ENCODE results near the gene KLK10.

Gene KLK10

GRCh38 chr19:51019544-51019925, at the start of gene KLK10:
TSS of gene KLK10 (minus strand) at chr19:51019709. CDS start at chr19:51019130, 579 bp downstream.
- no peak for DNase-seq

- no peak for DNase-seq
Measured at GRCh38 chr19:51066393-51067186, 47.1 kb upstream of the KLK10 start.

DNA sequence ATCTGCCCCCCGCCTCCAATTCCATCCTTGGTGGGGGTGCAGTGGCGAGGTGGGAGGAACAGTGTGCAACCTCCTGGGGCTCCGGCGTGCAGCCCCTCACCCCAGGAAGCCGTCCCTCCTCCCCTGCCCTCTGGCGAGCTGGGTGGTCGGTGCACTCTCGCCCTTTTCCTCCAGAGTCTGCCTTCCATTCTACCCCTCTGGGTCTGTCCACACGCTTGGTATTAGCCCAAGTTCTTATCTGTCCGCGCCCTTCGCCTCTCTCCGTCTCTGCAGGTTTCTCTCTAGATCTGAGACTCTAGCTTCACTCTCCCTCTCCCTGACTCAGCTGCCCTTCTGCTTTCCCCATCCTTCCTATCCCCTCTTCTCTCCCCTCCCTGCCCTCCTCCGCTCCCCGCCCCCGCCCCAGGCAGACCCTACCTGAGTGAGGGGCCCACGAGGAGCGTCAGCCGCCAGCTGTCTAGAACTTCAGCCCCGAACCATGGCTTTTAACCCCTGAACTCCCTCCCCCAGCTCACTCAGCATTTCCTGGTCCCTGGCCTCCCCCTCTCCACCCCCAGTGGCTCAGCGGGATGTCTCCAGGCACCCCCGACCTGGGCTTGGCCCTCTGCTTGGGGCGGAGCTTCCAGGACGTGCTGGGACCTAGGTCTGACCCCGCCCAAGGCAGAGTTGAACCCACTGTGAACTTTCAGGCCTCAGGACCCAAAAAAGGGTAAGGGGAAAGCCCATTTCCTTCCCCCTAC, 45.9 kb upstream of the KLK10 start:
- DNase-seq: no peak

DNA sequence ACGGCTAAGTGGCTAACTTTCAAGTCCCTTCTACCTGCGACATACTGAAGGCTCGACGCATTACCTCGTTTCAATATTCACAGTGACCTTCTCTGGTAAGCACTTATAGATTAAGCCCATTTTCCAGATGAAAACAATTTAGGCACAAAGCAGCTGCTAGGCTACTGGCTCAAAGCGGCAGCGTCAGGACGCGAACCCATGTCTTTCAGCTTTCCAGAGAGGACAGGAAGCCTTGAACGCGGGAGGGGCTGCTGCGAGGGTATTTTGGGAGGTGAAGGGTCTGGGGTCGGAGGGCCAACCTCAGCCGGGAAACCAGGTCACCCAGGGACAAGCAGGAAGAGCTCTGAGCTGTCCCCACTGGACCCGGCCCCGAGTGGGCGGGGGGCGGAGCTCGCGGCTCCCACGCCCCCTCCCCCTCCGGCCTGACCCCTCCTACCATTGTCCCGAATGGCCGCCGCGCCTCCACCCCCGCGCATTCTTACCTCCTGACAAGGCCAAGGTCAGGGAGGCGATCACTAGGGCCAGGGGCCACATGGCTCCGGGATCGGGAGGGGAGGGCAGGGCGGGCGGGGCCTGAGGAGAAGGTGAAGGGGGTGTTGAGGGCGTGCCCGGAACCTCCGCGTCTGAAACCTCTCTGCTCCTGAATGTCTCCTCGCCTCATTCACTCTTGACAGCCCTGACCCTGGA, 45.2 kb upstream of the KLK10 start, which contains the start of gene KLK13:
Gene KLK13, minus strand, starts transcription at position 559 of the 687 bp plus-strand sequence. Its CDS starts 25 bp downstream, at position 534.
- no peak for DNase-seq

GRCh38 chr19:51063664-51064063, 44.2 kb upstream of the KLK10 start:
- no peak for DNase-seq

GRCh38 chr19:51060973-51061372, 41.5 kb upstream of the KLK10 start:
- DNase-seq: no peak

DNA sequence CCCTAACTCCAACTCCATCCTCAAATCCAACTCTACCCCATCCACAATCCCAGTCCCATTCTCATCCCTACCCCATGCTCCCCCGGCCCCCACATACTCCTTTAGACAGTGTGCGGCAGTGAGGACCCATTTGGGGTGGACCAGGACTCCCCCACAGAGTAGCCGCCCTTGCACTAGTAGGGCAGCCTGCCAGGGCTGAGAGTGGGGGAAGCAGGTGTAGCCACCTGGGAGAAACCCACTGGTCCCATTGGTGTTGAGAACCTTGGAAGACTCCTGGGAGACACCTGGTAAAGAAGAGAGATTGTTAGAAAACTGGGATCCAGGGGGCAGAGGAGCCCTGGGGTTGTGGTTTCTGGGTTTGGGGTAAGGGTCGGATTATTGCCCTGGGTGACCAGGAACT, 40.8 kb upstream of the KLK10 start:
- DNase-seq: no peak

GRCh38 chr19:51059715-51060114, 40.2 kb upstream of the KLK10 start:
- no peak for DNase-seq

GRCh38 chr19:51055866-51056265, 36.4 kb upstream of the KLK10 start:
- DNase-seq: no peak

DNA sequence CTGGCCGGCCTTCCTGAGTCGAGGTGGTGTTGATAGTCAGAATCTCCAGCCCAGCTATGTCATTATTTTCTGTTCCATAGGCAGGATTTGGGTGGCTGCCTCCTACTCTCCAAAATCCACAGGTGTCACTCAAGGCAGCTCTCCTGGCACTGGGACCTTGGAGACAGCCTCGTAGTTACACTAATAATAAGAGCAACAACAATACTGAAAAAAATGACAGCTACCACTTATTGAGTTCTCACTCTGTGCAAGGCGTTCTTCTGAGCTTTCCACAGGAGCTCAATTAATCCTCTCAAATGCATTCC, 27.5 kb upstream of the KLK10 start:
- DNase-seq: no peak

GRCh38 chr19:51044327-51044726, 24.8 kb upstream of the KLK10 start:
- no peak for DNase-seq

- no peak for DNase-seq
Measured at GRCh38 chr19:51043497-51043896, 24.0 kb upstream of the KLK10 start.

DNA sequence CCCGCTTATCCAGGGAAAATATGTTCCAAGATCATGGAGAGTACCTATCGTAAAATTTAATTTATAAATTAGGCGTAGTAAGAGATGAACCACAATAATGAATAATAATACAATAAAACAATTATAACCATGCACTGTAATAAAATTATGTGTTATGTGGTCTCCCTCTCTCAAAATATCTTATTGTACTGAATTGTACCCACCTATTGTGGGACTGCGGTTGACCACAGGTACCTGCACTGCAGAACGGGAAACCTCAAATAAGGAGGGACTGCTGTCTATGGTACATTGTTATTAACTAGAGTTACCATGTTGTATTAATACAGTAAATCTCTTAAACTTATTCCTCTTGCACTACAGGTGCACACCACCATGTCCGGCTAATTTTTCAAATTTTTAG, 20.6 kb upstream of the KLK10 start:
- no peak for DNase-seq

DNA sequence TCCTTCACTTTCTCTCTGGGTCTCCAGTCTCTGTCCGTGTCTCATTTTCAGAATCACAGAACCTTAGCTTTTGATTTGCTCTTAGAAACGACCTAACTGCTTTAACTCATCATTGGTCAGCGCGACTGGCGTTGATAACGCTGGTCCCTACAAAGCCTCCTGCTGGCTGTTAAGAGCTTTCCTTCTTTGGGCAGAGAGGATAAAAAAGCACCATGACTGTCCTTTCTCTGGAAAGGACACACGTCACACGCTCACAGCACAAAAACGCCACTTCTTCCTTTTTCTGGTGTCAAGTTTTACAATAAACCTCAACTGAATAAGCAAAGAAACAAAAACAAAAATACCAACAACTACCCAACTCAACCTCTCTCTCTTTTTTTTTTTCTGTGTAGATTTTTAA, 17.0 kb upstream of the KLK10 start:
- DNase-seq: no peak

DNA sequence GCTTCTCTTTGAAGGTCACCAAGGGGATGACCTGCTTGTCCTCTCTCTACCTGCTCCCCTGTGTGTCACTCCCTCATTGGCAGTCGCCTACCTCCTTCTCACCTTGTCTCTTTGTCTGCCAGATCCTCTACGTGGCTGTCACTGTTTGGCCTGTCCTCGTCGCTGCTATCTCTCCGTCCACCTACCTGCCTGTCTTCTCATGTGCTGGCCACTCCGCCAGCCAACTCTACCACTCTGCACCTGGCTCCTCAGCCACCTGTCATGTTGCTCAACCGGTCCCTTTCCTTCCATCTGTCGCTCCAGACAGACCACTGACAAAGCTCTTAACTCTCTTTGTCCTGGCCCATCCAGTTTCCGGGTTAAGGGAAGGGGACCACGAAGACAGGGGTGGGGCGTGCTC, 15.2 kb upstream of the KLK10 start, which contains the start of gene KLK12:
Gene KLK12, minus strand, starts transcription at position 299 of the 400 bp plus-strand sequence. CDS start 381 bp downstream, outside the sequence.
- DNase-seq: no peak

GRCh38 chr19:51031880-51032225, 12.3 kb upstream of the KLK10 start:
- no peak for DNase-seq

DNA sequence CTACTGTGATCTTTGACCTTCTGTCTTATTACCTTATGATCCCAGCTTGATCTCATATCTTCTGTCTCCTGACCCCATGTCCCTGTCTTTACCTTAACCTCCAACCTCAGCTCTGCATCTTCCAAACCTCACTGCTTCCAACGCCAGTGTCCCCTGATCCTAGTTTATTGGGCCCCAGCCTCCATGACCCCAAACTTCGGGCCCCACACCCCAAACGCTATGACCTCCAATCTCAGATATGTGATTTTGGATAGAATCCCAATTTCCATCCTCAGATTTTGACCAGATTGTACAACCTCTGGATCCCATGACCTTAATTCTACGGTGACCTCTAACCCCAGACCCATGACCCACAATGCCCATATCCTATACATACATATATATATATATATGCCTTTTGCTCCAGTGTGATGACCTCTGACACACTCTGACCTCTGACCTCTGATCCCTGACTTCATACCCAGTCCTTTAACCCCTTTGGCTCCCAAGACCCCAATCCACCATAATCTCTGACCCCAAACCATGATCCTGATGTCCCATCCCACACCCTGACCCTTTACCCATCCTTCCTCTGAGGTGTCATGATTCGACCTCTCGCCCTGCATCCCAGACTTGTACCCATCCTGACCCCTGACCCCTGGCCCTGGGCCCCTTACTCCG, 11.8 kb upstream of the KLK10 start:
- no peak for DNase-seq

- no peak for DNase-seq
Measured at GRCh38 chr19:51030631-51031030, 11.1 kb upstream of the KLK10 start.

GRCh38 chr19:51029718-51030117, 10.2 kb upstream of the KLK10 start:
- no peak for DNase-seq

DNA sequence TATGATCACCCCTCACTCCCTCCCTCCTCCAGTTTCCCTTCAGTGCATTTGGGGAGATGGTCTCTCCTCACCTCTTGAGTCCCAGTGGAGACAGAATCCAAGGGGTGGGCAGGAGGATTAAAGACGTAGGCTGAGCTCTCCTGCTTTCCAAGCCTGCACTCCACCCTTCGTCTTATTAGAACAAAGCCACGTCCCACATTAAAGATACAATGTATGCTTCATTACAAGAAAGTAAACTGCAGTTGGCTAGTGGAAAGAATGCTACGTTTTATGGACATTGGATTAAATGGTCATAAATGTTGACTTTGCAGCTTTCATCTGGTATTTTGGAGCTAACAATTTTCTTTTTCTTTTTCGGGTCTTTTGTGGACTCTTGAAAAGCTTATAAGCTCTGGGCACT, 8.4 kb upstream of the KLK10 start:
- DNase-seq: no peak

DNA sequence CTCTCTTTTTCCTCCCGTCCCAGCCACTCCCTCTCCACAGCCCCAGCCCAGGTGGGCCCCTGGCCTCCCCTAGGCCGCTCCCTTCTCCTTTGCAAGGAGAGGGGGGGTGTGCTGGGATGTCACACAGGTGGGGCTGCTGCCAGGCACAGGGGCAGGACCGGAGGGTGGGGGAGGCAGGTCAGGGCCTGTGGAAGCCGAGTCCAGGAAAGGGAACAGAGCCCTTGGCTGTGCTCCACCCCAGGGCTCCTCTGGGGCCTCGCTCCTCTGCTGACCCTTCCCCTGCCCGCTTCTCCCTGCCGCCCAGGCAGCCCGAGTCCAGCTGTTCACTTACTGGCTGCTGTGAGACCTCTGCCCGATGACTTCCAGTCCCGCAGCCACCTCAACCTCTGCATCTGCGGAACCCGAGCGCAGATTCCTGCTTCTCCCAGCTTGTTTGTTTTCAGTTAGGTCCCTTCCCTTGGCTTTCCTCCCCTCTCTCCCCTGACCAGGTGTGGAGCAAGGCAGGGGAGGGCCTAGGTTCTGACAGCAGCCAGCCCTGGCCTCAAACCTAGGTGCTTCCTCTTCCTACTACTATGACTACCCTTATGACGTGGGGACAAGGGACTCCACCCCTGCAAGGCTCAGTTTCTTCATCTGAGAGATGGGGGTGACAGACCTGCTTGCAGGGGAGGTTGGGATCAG, 7.8 kb upstream of the KLK10 start:
- no peak for DNase-seq

DNA sequence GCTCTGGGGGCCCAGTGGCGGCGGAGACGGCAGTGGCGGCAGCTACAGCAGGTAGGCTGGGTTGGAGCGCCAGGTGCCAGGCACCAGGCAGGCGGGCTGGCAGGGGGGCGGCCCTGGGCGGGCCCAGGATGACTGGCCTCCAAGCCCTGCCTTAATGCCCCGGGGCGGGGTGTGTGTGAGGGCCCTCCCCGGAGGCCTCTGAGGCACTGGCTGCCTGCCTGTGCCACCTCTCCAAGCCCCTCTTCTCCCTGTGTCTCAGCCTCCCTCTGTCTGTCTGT, 7.0 kb upstream of the KLK10 start, which contains the start of gene KLK11:
Gene KLK11, minus strand, starts transcription at position 63 of the 278 bp plus-strand sequence. CDS start 985 bp downstream, outside the sequence.
- DNase-seq: no peak
